Measurements from ENCODE around the gene ARHGAP18. TPM values are rescaled to one million over a fixed set of nuclear protein-coding genes. Genes with fewer than 3 reads are reported as not detected.
A peak's percentile ranks its signal among the peaks of the same experiment; 100 is the strongest.

ARHGAP18 gene
- total and polyA plus RNA-seq, 8 donors = 8.2 to 41.0 (median 27.2) TPM

- ATAC-seq (peak in 2 of 4 donors; percentile 3 to 4), DNase-seq (no peak), FAIRE-seq (no peak)
- peaks cover 0 to 16% (median 5%) of the 10 kb centered on the region in 3 donors for H3K4me1 ChIP-seq
- 7 to 8% methylated on average over 4 of the region's 4 CpGs for WGBS, 2 donors
- H3K9me3 ChIP-seq = no peaks in the 10 kb centered on the region
- no peaks in the 10 kb centered on the region for H3K36me3 ChIP-seq
- H3K4me3 ChIP-seq = peak overlapping the region; percentile 31 to 63 (median 50)
- intact Hi-C loops (cut with DNase I) = loop anchor here in 1 of 3 donors (10.0 kb wide), 1 partner anchor 54 kb away; no protein-coding TSS in a partner anchor
- no peaks in the 10 kb centered on the region for H3K27me3 ChIP-seq
- no peak for TF ChIP-seq CTCF (IDR thresholded peaks at IDR 0.05)
- peak overlapping the region in 3 of 4 donors; percentile 78 to 95 (median 90) for H3K27ac ChIP-seq
Measured at GRCh38 chr6:129708496-129709195, 1.3 kb downstream of the ARHGAP18 start.

GRCh38 chr6:129707882-129708495 is 2.0 kb downstream of the ARHGAP18 start:
- ATAC-seq (no peak), FAIRE-seq (no peak), DNase-seq (no peak)
- H3K9me3 ChIP-seq = no peaks in the 10 kb centered on the region
- H3K4me1 ChIP-seq = peaks cover 0 to 16% (median 5%) of the 10 kb centered on the region in 3 donors
- H3K36me3 ChIP-seq = no peaks in the 10 kb centered on the region
- no peaks in the 10 kb centered on the region for H3K27me3 ChIP-seq
- peak overlapping the region in 2 of 4 donors; percentile 90 to 95 for H3K27ac ChIP-seq
- H3K4me3 ChIP-seq = peak overlapping the region; percentile 15 to 63 (median 50)
- no peak for TF ChIP-seq CTCF (IDR thresholded peaks at IDR 0.05)
- WGBS, 2 donors = 24 to 31% methylated on average over 8 of the region's 8 CpGs
- intact Hi-C loops (cut with DNase I) = loop anchor here in 1 of 3 donors (10.0 kb wide), 1 partner anchor 53 kb away; no protein-coding TSS in a partner anchor

GRCh38 chr6:129707028-129707427 is 2.9 kb downstream of the ARHGAP18 start:
- intact Hi-C loops (cut with DNase I) = loop anchor here in 1 of 3 donors (10.0 kb wide), 1 partner anchor 52 kb away; no protein-coding TSS in a partner anchor
- 88% methylated on average over 6 of the region's 6 CpGs for WGBS, 2 donors
- H3K4me3 ChIP-seq = peak overlapping the region in 2 of 4 donors; percentile 60 to 63
- FAIRE-seq (no peak), ATAC-seq (no peak), DNase-seq (no peak)
- H3K4me1 ChIP-seq = peaks cover 0 to 20% (median 5%) of the 10 kb centered on the region in 3 donors
- H3K27me3 ChIP-seq = no peaks in the 10 kb centered on the region
- H3K36me3 ChIP-seq = no peaks in the 10 kb centered on the region
- no peak overlapping the region for H3K27ac ChIP-seq
- H3K9me3 ChIP-seq = no peaks in the 10 kb centered on the region
- no peak for TF ChIP-seq CTCF (IDR thresholded peaks at IDR 0.05)

- DNase-seq (no peak), ATAC-seq (no peak), FAIRE-seq (no peak)
- Histone ChIP-seq H3K27me3 (no peaks in the 10 kb centered on the region), H3K4me1 (peaks cover 5 to 33% (median 7%) of the 10 kb centered on the region in 3 donors), H3K9me3 (no peaks in the 10 kb centered on the region), H3K36me3 (no peaks in the 10 kb centered on the region), H3K27ac (no peak overlapping the region), H3K4me3 (no peak overlapping the region)
- intact Hi-C loops (cut with DNase I) = loop anchor here in 1 of 3 donors (10.0 kb wide), 1 partner anchor 50 kb away; no protein-coding TSS in a partner anchor
- TF ChIP-seq CTCF (IDR thresholded peaks at IDR 0.05) = no peak
Measured at GRCh38 chr6:129705212-129705611, 4.8 kb downstream of the ARHGAP18 start.
